Glutamatergic neuron (in vitro differentiated cells): ENCODE data around the gene CLASRP. TPM values are rescaled to one million over a fixed set of nuclear protein-coding genes. Genes with fewer than 3 reads are reported as not detected.

Experiments
- DNase-seq: peaks from one replicate; pipeline ENCODE4 v3.0.0; 2022
- H3K27ac Mint-ChIP-seq: one replicate; pipeline ENCODE4 v1.8.0; 2020; ENCODE audit warnings: mild to moderate bottlenecking, mixed read lengths, inconsistent platforms; ENCODE audit not compliant: unreplicated experiment
- H3K27me3 Mint-ChIP-seq: one replicate; pipeline ENCODE4 v1.8.0; 2020; ENCODE audit warnings: mild to moderate bottlenecking, moderate library complexity, mixed read lengths, inconsistent platforms; ENCODE audit not compliant: unreplicated experiment
- H3K36me3 Mint-ChIP-seq: one replicate; pipeline ENCODE4 v1.8.0; 2020; ENCODE audit warnings: mild to moderate bottlenecking, mixed read lengths, inconsistent platforms; ENCODE audit not compliant: unreplicated experiment
- H3K4me1 Mint-ChIP-seq: one replicate; pipeline ENCODE4 v1.8.0; 2020; ENCODE audit warnings: mild to moderate bottlenecking, low read depth, mixed read lengths, inconsistent platforms; ENCODE audit not compliant: unreplicated experiment
- H3K4me3 Mint-ChIP-seq: one replicate; pipeline ENCODE4 v1.8.0; 2020; ENCODE audit warnings: mild to moderate bottlenecking, mixed read lengths, inconsistent platforms; ENCODE audit not compliant: unreplicated experiment
- H3K9me3 Mint-ChIP-seq: one replicate; pipeline ENCODE4 v1.8.0; 2020; ENCODE audit warnings: mild to moderate bottlenecking, moderate library complexity, mixed read lengths, inconsistent platforms; ENCODE audit not compliant: unreplicated experiment
- total RNA-seq: library from RNA; stranded (reverse); fragmentation: NEBNext Ultra II Directional; extraction: Animal tissue kit (Norgen Biotek cat#: 25700); gene quantifications from one replicate; pipeline ENCODE4 v1.2.1, GENCODE V29; 2021; ENCODE audit not compliant: unreplicated experiment
- TF ChIP-seq, protein P1 (sequence below): fragments of 200-600 bp; sonication (generic); IDR thresholded peaks from one replicate; pipeline ENCODE4 v1.5.0; 2021; ENCODE audit not compliant: partially characterized antibody, unreplicated experiment

The CLASRP gene
- total RNA-seq, 1 donor from 2014 or later, result 127 TPM

DNA sequence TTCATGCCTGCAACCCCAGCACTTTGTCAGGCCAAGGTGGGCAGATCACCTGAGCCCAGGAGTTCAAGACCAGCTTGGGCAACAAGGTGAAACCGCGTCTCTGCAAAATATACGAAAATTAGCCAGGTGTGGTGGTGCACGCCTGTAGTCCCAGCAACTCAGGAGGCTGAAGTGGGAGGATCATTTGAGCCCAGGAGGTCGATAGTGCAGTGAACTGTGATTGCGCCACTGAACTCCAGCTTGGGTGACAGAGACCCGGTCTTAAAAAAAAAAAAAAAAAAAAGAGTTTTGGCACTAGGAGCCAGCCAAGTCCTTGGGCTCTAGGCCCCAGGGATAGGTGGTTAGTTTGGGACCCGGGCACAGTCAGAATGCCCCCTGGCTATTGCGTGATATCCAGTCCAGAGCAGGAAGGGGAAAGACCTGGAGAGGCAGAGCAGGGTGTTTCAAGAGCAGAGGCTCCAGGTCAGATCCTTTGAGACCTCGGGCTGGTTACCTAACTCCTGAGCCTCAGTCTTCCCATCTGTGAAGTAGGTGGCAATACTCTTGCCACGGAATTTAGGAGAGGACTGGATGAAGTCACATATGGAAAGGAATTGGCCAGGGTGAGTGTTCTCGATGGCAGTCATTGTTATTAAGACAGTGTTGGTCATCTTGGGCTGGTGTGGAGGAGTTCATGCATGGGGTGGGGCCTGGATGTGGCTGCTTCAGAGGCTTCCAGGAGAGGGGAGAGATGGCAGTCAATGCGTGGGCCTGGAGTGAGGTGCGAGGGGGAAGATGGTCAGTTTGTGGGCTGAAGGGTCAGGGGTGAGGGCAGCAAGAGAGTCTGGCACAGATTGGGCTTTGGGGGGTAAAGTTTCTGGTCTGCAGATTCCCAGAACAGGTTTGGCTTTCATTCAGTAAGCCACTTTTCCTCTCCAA, 56.9 kb downstream of the CLASRP start:
- no peak for DNase-seq
- TF ChIP-seq, protein P1, sequence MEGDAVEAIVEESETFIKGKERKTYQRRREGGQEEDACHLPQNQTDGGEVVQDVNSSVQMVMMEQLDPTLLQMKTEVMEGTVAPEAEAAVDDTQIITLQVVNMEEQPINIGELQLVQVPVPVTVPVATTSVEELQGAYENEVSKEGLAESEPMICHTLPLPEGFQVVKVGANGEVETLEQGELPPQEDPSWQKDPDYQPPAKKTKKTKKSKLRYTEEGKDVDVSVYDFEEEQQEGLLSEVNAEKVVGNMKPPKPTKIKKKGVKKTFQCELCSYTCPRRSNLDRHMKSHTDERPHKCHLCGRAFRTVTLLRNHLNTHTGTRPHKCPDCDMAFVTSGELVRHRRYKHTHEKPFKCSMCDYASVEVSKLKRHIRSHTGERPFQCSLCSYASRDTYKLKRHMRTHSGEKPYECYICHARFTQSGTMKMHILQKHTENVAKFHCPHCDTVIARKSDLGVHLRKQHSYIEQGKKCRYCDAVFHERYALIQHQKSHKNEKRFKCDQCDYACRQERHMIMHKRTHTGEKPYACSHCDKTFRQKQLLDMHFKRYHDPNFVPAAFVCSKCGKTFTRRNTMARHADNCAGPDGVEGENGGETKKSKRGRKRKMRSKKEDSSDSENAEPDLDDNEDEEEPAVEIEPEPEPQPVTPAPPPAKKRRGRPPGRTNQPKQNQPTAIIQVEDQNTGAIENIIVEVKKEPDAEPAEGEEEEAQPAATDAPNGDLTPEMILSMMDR, result no peak
- H3K27me3 Mint-ChIP-seq, result peaks cover 17% of the 10 kb centered on the region
- H3K36me3 Mint-ChIP-seq, result no peaks in the 10 kb centered on the region
- peaks cover 26% of the 10 kb centered on the region for H3K9me3 Mint-ChIP-seq
- H3K27ac Mint-ChIP-seq, result peak overlapping the region; percentile 78
- peaks cover 58% of the 10 kb centered on the region for H3K4me1 Mint-ChIP-seq
- H3K4me3 Mint-ChIP-seq, result peak overlapping the region; percentile 70

- TF ChIP-seq, protein P1, result no peak
- Mint-ChIP-seq H3K27ac (peak overlapping the region; percentile 85), H3K4me3 (peak overlapping the region; percentile 70), H3K4me1 (peaks cover 60% of the 10 kb centered on the region), H3K9me3 (peaks cover 28% of the 10 kb centered on the region), H3K27me3 (peaks cover 19% of the 10 kb centered on the region), H3K36me3 (no peaks in the 10 kb centered on the region)
- DNase-seq, result no peak
These were observed 57.9 kb downstream of the CLASRP start for GRCh38 chr19:45096700-45097099.

DNA sequence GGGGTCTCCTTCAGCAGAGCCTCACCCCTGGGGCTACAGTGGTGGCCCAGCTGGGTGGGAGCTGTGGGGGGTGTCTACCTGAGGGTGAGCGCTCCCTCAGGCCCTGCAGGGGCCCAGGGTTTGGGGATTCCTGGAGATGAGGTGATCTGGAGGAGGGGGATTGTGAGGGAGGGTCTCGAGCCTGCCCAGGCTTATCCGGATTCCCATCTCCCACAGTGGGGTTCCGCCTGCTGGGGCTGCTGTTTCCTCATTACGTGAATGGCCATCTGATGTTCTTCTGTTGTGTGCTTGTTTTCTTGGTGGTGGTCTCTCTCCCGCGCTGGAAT, 58.6 kb downstream of the CLASRP start:
- Mint-ChIP-seq H3K27ac (peak overlapping the region; percentile 85), H3K36me3 (no peaks in the 10 kb centered on the region), H3K9me3 (peaks cover 24% of the 10 kb centered on the region), H3K4me1 (peaks cover 60% of the 10 kb centered on the region), H3K27me3 (peaks cover 22% of the 10 kb centered on the region), H3K4me3 (peak overlapping the region; percentile 61)
- TF ChIP-seq, protein P1, result no peak
- no peak for DNase-seq

- DNase-seq, result no peak
- Mint-ChIP-seq H3K4me3 (peak overlapping the region; percentile 61), H3K36me3 (no peaks in the 10 kb centered on the region), H3K9me3 (peaks cover 20% of the 10 kb centered on the region), H3K4me1 (peaks cover 60% of the 10 kb centered on the region), H3K27ac (peak overlapping the region; percentile 72), H3K27me3 (peaks cover 18% of the 10 kb centered on the region)
- TF ChIP-seq, protein P1, result no peak
These were observed 59.1 kb downstream of the CLASRP start for GRCh38 chr19:45097776-45098520.
